ENCODE results near the gene BRPF3.

BRPF3 gene

GRCh38 chr6:36235309-36235708, 38.8 kb downstream of the BRPF3 start:
- DNase-seq: no peak

GRCh38 chr6:36235862-36236261, 39.3 kb downstream of the BRPF3 start:
- no peak for DNase-seq

- DNase-seq: no peak
These were observed 43.2 kb downstream of the BRPF3 start for GRCh38 chr6:36239774-36240173.

GRCh38 chr6:36241728-36242127, 45.2 kb downstream of the BRPF3 start:
- no peak for DNase-seq

GRCh38 chr6:36242161-36242560, 45.6 kb downstream of the BRPF3 start:
- DNase-seq: no peak

GRCh38 chr6:36242626-36243025, 46.1 kb downstream of the BRPF3 start:
- DNase-seq: no peak

- DNase-seq: no peak
These were observed 47.1 kb downstream of the BRPF3 start for GRCh38 chr6:36243562-36244212.

- no peak for DNase-seq
These were observed 48.2 kb downstream of the BRPF3 start for GRCh38 chr6:36244641-36245280.

GRCh38 chr6:36245572-36246061, 49.1 kb downstream of the BRPF3 start:
- no peak for DNase-seq

GRCh38 chr6:36246506-36247268, 50.1 kb downstream of the BRPF3 start:
- no peak for DNase-seq

- DNase-seq: no peak
These were observed 51.1 kb downstream of the BRPF3 start for GRCh38 chr6:36247693-36248092.

GRCh38 chr6:36248980-36249379, 52.4 kb downstream of the BRPF3 start:
- DNase-seq: no peak

- no peak for DNase-seq
These were observed 53.0 kb downstream of the BRPF3 start for GRCh38 chr6:36249536-36249935.

GRCh38 chr6:36252005-36252404, 55.5 kb downstream of the BRPF3 start:
- no peak for DNase-seq

- no peak for DNase-seq
These were observed 67.0 kb downstream of the BRPF3 start for GRCh38 chr6:36263390-36264000.

- no peak for DNase-seq
These were observed 69.2 kb downstream of the BRPF3 start for GRCh38 chr6:36265744-36266143.

- DNase-seq: no peak
These were observed 70.5 kb downstream of the BRPF3 start for GRCh38 chr6:36266913-36267644.

GRCh38 chr6:36267731-36268477, 71.4 kb downstream of the BRPF3 start:
- no peak for DNase-seq

- no peak for DNase-seq
These were observed 72.1 kb downstream of the BRPF3 start for GRCh38 chr6:36268478-36269275.

- DNase-seq: no peak
These were observed 73.5 kb downstream of the BRPF3 start, which contains the start of gene PNPLA1 for GRCh38 chr6:36269834-36270705. Gene PNPLA1 (plus strand): TSS chr6:36270060. CDS start chr6:36270460, 400 bp downstream.
